ENCODE results near the gene PRXL2B.

DNA sequence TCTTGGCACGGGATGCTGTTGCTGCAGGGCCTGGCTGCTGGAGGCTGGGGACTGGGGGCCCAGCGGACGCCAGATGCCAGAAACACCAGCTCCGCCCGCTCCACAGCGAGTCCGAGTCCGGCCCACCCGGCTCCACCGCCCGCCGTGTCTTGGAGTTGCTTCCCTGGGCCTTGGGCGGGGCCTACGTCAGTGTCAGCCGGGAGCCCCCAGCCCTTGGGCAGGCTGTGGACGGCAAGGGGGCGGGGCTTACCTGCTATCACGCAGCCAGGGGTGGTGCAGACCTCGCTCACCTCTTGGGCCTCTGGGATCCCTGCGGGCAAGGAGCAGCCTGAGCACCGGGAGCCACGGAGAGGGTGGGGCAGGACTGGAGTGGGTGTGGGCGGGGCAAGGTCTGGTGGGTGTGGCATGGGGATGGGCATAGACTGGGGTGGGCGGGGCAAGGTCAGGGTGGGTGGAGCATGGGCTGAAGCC, 24.5 kb downstream of the PRXL2B start:
- TF ChIP-seq, protein P1, sequence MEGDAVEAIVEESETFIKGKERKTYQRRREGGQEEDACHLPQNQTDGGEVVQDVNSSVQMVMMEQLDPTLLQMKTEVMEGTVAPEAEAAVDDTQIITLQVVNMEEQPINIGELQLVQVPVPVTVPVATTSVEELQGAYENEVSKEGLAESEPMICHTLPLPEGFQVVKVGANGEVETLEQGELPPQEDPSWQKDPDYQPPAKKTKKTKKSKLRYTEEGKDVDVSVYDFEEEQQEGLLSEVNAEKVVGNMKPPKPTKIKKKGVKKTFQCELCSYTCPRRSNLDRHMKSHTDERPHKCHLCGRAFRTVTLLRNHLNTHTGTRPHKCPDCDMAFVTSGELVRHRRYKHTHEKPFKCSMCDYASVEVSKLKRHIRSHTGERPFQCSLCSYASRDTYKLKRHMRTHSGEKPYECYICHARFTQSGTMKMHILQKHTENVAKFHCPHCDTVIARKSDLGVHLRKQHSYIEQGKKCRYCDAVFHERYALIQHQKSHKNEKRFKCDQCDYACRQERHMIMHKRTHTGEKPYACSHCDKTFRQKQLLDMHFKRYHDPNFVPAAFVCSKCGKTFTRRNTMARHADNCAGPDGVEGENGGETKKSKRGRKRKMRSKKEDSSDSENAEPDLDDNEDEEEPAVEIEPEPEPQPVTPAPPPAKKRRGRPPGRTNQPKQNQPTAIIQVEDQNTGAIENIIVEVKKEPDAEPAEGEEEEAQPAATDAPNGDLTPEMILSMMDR (IDR thresholded peaks at IDR 0.05), result no peak
- TF ChIP-seq POLR2A (IDR thresholded peaks at IDR 0.05), result no peak

All from right lobe of liver (tissue), 4 donors.